GM19099 (cell line): ENCODE measurements around the gene C1QB.

ENCODE experiments used
- POLR2A ChIP-seq: IDR thresholded peaks from 3 replicates; pipeline ENCODE4 v1.6.1; 2011; ENCODE audit warnings: low read depth; ENCODE audit not compliant: insufficient read length; ENCODE audit errors: extremely low read depth

Gene C1QB

DNA sequence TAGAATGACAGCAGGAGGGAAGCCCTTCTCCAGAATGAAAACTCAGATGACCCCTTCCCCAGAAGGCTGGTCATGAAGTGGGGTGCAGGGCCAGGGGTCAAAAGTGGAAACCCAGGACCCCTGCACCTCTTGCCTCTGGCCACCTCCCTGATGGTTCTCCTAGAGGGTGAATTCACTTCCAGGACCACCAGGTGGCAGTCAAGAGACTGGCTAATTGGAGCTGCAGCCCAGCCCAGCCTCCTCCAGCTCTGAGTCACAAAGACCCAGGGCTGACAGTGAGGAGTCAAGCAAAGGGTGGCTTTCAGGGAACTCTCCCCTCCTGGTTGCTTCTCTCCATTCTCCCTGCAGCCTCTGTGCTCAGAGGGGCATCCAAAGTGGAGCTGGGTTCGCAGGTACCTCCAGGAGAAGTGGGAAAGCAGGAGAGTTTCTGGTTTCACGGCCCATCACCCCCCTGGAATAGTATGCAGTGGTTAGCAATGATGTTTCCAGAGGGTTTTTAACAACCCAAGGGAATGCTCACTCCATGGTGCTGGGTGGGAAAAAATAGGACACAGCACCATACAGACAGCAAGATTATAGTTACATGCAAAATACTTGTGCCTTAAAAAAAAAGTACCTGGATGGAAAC, 51.5 kb downstream of the C1QB start:
- no peak for TF ChIP-seq POLR2A

DNA sequence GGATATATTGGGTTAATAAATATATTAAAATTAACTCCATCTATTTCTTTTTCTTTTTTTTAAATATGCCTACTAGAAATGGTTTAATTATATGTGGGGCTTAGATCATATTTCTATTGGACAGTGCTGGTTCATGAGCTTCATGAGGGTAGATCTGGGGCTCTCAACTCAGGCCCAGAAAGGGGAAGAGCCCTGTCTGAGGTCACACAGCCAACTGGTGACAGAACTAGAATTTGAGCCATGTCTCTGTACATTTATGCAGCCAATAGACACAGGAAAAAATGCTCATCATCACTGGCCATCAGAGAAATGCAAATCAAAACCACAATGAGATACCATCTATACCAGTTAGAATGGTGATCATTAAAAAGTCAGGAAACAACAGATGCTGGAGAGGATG, 52.5 kb downstream of the C1QB start:
- TF ChIP-seq POLR2A, result no peak

DNA sequence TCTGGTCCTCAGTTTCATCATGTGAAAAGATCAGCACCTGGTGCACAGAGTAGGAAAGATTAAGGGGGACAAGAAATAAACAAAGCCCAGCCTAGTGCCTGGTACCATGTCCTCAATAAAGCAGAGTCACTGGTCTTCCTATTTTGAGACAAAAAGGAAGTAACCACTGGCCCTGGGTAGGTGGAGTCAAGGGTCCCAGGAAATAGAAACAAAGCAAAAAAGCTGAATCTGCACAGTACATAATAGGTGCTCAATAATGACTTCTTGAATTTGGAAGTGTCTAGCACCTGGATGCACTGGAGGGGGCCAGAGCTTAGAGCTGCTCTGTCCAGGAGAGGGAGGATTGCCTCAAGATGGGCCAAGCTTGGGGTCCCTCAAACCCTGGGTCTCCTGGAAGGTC, 55.7 kb downstream of the C1QB start:
- TF ChIP-seq POLR2A, result no peak

DNA sequence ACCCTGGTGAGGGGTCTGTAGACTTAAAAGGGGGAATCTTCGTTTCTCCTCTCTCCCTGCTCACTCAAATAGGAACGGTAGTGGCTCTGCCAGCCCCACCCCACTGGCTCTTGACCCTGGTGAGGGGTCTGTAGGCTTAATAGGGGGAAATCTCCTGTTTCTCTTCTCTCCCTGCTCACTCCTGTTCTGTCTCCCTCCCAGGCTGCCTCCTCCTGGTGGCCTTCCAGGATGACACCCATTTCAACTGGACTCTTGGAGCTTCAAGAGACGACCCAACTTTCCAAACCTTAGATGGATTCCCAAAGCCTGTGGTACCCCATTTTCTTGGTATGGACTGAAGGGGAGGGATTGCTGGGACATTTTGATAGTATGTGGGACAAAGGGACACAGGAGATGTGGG, 56.2 kb downstream of the C1QB start:
- no peak for TF ChIP-seq POLR2A

DNA sequence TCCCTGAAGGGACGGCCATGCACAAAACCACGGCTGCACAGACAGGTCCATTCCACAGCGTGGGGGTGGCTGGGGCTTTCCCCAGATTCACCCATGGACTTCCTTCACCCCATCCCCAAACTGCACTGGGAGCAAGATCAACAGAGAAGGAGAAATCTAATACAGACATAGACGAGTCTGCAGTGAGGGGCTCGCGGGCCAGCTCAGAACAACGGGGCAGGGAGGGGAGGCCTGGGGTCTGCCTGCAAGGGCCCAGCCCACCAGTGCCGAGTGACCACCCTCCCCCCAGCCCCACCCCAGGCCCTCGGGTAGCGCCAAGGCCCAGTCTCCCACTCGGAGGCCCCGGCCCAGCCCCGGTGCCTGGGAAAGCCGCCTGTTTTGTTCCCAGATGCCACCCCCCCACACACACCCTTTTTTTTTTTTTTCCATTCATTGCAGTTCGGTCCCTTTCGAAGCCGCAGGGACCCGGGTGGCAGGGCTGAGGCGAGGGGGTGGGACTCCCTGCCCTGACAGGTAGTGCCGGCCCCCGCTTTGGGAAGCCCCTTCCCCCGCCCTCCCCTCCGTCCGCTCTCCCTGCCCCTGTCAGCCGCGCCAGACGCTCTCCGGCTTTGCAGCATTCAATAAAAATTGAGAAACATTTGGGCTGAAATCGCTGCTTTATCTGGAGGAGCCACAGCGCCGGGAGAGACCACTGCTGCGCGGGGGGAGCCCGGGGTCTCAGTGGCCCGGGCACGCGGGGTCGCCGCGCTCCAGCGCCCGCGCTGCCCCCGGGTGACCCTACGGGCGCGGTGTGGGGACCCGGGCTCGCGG, 57.1 kb downstream of the C1QB start:
- no peak for TF ChIP-seq POLR2A

DNA sequence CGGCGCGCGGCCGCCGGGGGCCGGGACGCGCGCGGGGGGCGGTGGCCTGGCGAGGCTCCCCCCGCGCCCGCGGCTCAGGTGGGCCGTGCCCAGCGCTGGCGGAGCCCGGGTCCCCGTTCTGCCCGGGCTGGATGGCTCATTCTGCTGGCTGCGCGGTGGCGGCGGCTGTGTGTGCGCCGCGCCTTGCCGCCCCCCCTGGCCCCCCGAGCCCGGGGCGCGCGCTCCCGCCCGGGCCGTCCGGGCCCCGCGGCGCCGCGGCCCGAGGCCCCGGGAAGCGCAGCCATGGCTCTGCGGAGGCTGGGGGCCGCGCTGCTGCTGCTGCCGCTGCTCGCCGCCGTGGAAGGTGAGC, 57.6 kb downstream of the C1QB start, which contains the start of gene EPHB2:
TSS of gene EPHB2 (plus strand) at position 139 of the 349 bp plus-strand sequence. CDS start at position 283, 144 bp downstream.
- no peak for TF ChIP-seq POLR2A

DNA sequence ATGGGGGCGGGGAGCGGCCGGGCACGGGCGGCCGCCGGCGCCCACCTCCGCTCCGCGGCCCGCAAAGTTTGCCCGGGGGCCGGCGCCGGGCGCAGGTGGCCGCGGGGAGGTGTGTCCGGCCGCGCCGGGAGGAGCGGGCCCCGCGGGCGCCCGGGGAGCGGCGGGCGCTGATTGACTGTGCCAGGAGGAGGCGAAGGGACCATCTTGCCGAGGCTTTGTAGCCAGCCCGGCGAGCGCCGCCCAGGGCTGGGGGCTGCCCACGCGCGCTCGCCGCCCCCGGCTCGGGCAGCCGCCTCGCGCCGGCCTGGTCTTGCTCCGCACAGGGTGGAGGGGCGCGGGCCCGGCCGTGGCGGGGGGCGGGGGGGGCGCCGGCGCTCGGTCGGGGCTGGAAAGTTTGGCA, 58.0 kb downstream of the C1QB start:
- no peak for TF ChIP-seq POLR2A
